Suprapubic skin (tissue), 4 donors: ENCODE results near the gene EIF2B1. TPM values are rescaled to one million over a fixed set of nuclear protein-coding genes. Genes with fewer than 3 reads are reported as not detected.
A peak's percentile ranks its signal among the peaks of the same experiment; 100 is the strongest.

Source experiments
- DNase-seq, 2 donors: peaks; one replicate each; pipeline ENCODE4 v3.0.0-alpha.2; 2019; ENCODE audit warnings: low spot score in 2 of 2
- H3K27ac ChIP-seq: fragments of 200-600 bp; sonication (generic); one replicate; pipeline ENCODE4 v1.5.1; 2019
- H3K27me3 ChIP-seq: fragments of 200-600 bp; sonication (generic); one replicate; pipeline ENCODE4 v1.5.1; 2019
- H3K36me3 ChIP-seq: fragments of 200-600 bp; sonication (generic); one replicate; pipeline ENCODE4 v1.5.1; 2019
- H3K4me1 ChIP-seq: fragments of 200-600 bp; sonication (generic); one replicate; pipeline ENCODE4 v1.5.1; 2019
- H3K4me3 ChIP-seq: fragments of 200-600 bp; sonication (generic); one replicate; pipeline ENCODE4 v1.5.1; 2019; ENCODE audit warnings: mild to moderate bottlenecking
- H3K9me3 ChIP-seq: fragments of 200-600 bp; sonication (generic); one replicate; pipeline ENCODE4 v1.5.1; 2019
- EP300 ChIP-seq: sonication (generic); formaldehyde crosslinking; IDR thresholded peaks from one replicate; pipeline ENCODE4 v1.6.1; 2017; ENCODE audit warnings: antibody characterized with exemption
- POLR2A ChIP-seq, 2 donors: fragments of 450-650 bp; IDR thresholded peaks; one replicate each; pipeline ENCODE4 v1.6.1; 2017; ENCODE audit warnings: antibody characterized with exemption in 2 of 2, mild to moderate bottlenecking in 2 of 2, moderate library complexity in 2 of 2
- POLR2AphosphoS5 ChIP-seq, 3 donors: sonication (generic); formaldehyde crosslinking; IDR thresholded peaks; one replicate each; pipeline ENCODE4 v1.6.1; 2017; ENCODE audit warnings: antibody characterized with exemption in 3 of 3
- WGBS: methylation state at CpG from one replicate; pipeline ENCODE4 v1.1.5; 2018; 5-methylcytosine and 5-hydroxymethylcytosine counted together
- total RNA-seq, 4 donors: library from RNA; depleted of rRNA; stranded (reverse); fragments of >200 nt; gene quantifications; one replicate each; pipeline ENCODE4 v1.1.0, GENCODE V29; 2016
- TF ChIP-seq, protein P1 (sequence below), 2 donors: fragments of 200-600 bp in 1 of 2; fragments of 450-650 bp in 1 of 2; sonication (generic) in 1 of 2; IDR thresholded peaks; one replicate each; pipeline ENCODE4 v1.5.1; 2016 to 2019; ENCODE audit warnings: antibody characterized with exemption in 2 of 2, mild to moderate bottlenecking in 1 of 2, moderate library complexity in 1 of 2

The EIF2B1 gene
- total RNA-seq, 4 donors from 2014 or later: 122 to 214 (median 188) TPM

GRCh38 chr12:123617580-123617979, 15.9 kb downstream of the EIF2B1 start:
- no peak overlapping the region for H3K27ac ChIP-seq
- peaks cover 94% of the 10 kb centered on the region for H3K36me3 ChIP-seq
- no peaks in the 10 kb centered on the region for H3K9me3 ChIP-seq
- H3K4me3 ChIP-seq: no peak overlapping the region
- 94% methylated on average over 13 of the region's 13 CpGs for WGBS
- H3K4me1 ChIP-seq: no peaks in the 10 kb centered on the region
- peak in 1 of 2 donors; percentile 35 for DNase-seq
- TF ChIP-seq POLR2A (IDR thresholded peaks at IDR 0.05) (no peak), POLR2AphosphoS5 (IDR thresholded peaks at IDR 0.05) (no peak), EP300 (no peak)
- TF ChIP-seq, protein P1, sequence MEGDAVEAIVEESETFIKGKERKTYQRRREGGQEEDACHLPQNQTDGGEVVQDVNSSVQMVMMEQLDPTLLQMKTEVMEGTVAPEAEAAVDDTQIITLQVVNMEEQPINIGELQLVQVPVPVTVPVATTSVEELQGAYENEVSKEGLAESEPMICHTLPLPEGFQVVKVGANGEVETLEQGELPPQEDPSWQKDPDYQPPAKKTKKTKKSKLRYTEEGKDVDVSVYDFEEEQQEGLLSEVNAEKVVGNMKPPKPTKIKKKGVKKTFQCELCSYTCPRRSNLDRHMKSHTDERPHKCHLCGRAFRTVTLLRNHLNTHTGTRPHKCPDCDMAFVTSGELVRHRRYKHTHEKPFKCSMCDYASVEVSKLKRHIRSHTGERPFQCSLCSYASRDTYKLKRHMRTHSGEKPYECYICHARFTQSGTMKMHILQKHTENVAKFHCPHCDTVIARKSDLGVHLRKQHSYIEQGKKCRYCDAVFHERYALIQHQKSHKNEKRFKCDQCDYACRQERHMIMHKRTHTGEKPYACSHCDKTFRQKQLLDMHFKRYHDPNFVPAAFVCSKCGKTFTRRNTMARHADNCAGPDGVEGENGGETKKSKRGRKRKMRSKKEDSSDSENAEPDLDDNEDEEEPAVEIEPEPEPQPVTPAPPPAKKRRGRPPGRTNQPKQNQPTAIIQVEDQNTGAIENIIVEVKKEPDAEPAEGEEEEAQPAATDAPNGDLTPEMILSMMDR (IDR thresholded peaks at IDR 0.05): no peak
- no peaks in the 10 kb centered on the region for H3K27me3 ChIP-seq

DNA sequence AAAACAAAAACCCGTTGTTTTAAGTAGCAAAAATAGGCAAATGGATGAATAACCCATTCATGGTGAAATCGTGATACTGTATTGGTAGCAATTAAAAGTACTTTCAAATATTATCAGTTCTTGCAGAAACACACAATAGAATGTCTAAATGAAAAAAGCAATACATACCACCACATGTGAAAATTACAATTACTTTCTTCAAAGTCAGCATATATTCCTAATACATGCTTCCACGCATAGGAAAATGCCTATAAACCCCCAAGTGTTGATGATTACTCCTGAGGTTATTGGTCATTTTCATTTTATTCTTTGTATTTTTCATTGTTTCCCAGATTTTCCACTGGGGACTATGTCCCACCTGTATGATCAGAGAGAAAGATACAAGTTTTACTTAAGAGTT, 16.3 kb downstream of the EIF2B1 start:
- H3K9me3 ChIP-seq: no peaks in the 10 kb centered on the region
- no peak overlapping the region for H3K4me3 ChIP-seq
- H3K27me3 ChIP-seq: no peaks in the 10 kb centered on the region
- no peak overlapping the region for H3K27ac ChIP-seq
- 90% methylated on average over 3 of the region's 3 CpGs for WGBS
- H3K4me1 ChIP-seq: no peaks in the 10 kb centered on the region
- TF ChIP-seq POLR2A (IDR thresholded peaks at IDR 0.05) (no peak), EP300 (no peak), POLR2AphosphoS5 (IDR thresholded peaks at IDR 0.05) (no peak)
- TF ChIP-seq, protein P1 (IDR thresholded peaks at IDR 0.05): no peak
- H3K36me3 ChIP-seq: peaks cover 94% of the 10 kb centered on the region
- DNase-seq: no peak

DNA sequence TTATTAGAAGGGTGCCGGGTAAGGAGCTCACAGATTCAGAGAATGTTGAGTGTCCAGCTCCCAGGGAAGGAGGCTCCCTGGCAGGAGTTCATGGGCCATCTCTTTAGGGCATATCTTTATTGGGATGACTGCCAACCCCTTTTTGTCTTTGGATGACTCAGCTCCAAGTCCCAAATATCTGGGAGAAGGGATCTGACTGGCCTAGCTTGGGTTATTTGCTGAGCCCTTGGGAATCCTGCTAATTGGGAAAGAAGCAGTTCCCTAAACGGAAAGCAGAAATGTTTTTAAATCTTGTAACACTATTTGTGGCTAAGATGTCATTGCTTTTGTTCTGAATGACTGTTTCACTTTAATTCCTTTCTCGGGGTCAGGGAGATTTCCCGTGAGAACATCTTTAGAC, 19.0 kb downstream of the EIF2B1 start:
- DNase-seq: peak in 1 of 2 donors; percentile 29
- no peak for TF ChIP-seq EP300
- no peak for TF ChIP-seq POLR2A (IDR thresholded peaks at IDR 0.05)
- TF ChIP-seq, protein P1 (IDR thresholded peaks at IDR 0.05): no peak
- no peak for TF ChIP-seq POLR2AphosphoS5 (IDR thresholded peaks at IDR 0.05)
- Histone ChIP-seq H3K27ac (no peak overlapping the region), H3K4me3 (no peak overlapping the region), H3K4me1 (no peaks in the 10 kb centered on the region), H3K27me3 (no peaks in the 10 kb centered on the region), H3K36me3 (peaks cover 93% of the 10 kb centered on the region), H3K9me3 (no peaks in the 10 kb centered on the region)
- whole genome bisulfite sequencing: 64% methylated on average over 4 of the region's 4 CpGs

DNA sequence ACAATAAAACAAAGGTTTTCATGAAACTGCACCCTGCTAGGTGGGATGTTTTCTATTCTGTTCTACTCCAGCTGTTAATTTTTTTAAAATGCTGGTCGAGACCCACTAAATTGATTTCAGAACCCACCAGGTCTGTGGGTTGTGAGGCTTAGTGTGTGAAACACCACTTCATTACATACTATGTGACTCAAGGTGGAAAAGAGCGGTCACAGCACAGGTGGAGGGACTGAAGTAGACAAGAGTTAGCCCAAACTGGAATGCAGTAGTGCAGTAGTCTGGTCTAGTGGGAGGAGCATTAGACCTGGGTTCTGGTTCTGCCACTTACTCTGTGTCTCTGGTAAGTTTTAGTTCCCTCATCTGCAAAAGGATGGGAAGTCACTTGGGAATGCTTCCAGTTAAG, 19.4 kb downstream of the EIF2B1 start:
- WGBS: 98% methylated on average over 2 of the region's 2 CpGs
- Histone ChIP-seq H3K27ac (no peak overlapping the region), H3K9me3 (no peaks in the 10 kb centered on the region)

DNA sequence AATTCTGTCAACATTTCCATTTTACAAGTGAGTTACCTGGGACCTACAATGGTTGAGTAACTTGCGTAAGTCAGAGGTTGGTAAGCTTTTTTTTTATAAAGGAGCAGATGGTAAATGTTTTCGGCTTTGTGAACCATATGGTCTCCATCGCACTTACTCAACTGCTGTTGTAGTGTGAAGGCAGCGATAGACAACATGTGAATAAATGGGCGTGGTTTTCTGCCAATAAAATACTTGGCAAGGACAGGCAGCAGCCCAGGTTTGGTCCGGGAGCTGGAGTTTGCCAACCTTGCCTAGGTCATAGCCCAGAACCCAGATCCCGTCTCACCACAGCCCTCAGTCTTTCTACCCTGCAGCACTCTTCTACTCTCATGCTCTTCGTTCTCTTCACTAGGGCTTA, 25.3 kb downstream of the EIF2B1 start:
- no peak for TF ChIP-seq POLR2AphosphoS5 (IDR thresholded peaks at IDR 0.05)
- no peak for TF ChIP-seq EP300
- TF ChIP-seq, protein P1 (IDR thresholded peaks at IDR 0.05): no peak
- no peak for TF ChIP-seq POLR2A (IDR thresholded peaks at IDR 0.05)

More for the DNA sequence above, 19.4 kb downstream of the EIF2B1 start:
- Histone ChIP-seq H3K36me3 (peaks cover 93% of the 10 kb centered on the region), H3K4me1 (no peaks in the 10 kb centered on the region), H3K27me3 (no peaks in the 10 kb centered on the region), H3K4me3 (no peak overlapping the region)
- no peak for DNase-seq
- TF ChIP-seq POLR2A (IDR thresholded peaks at IDR 0.05): no peak
- TF ChIP-seq POLR2AphosphoS5 (IDR thresholded peaks at IDR 0.05): no peak
- TF ChIP-seq EP300: no peak
- TF ChIP-seq, protein P1 (IDR thresholded peaks at IDR 0.05): no peak

More for the DNA sequence above, 25.3 kb downstream of the EIF2B1 start:
- WGBS: 79% methylated on average over 8 of the region's 8 CpGs
- H3K4me3 ChIP-seq: no peak overlapping the region
- H3K27me3 ChIP-seq: no peaks in the 10 kb centered on the region
- peaks cover 11% of the 10 kb centered on the region for H3K4me1 ChIP-seq
- peaks cover 80% of the 10 kb centered on the region for H3K36me3 ChIP-seq
- H3K27ac ChIP-seq: no peak overlapping the region
- no peak for DNase-seq
- H3K9me3 ChIP-seq: no peaks in the 10 kb centered on the region
